Measurements from ENCODE around the gene CT47C1. TPM values are rescaled to one million over a fixed set of nuclear protein-coding genes. Genes with fewer than 3 reads are reported as not detected.
A peak's percentile ranks its signal among the peaks of the same experiment; 100 is the strongest.

CT47C1 gene
- total RNA-seq, 2 experiments from 2014 or later = not detected

- CTCF ChIA-PET = no interaction called here
- H3K4me1 Mint-ChIP-seq = no peaks in the 10 kb centered on the region
- no peaks in the 10 kb centered on the region for H3K9me3 Mint-ChIP-seq
- H3K27me3 Mint-ChIP-seq = peaks cover 5% of the 10 kb centered on the region
- H3K4me3 Mint-ChIP-seq = no peak overlapping the region
- no peak overlapping the region for H3K27ac Mint-ChIP-seq
- no peaks in the 10 kb centered on the region for H3K36me3 Mint-ChIP-seq (ENCODE audit: low read depth)
- POLR2A ChIA-PET = no interaction called here
- DNase-seq = no peak
These were observed 17.1 kb upstream of the CT47C1 start for GRCh38 chrX:119055687-119056086.

GRCh38 chrX:119062750-119063374, 9.9 kb upstream of the CT47C1 start:
- Mint-ChIP-seq H3K27ac (no peak overlapping the region), H3K36me3 (ENCODE audit: low read depth) (no peaks in the 10 kb centered on the region), H3K9me3 (no peaks in the 10 kb centered on the region), H3K4me3 (no peak overlapping the region), H3K4me1 (no peaks in the 10 kb centered on the region), H3K27me3 (peaks cover 5% of the 10 kb centered on the region)
- POLR2A ChIA-PET = no interaction called here
- CTCF ChIA-PET = interaction anchor here (0.6 kb wide), 1 partner anchor 90 kb away, joined by 3 read pairs; no protein-coding TSS in a partner anchor
- no peak for DNase-seq

- no peaks in the 10 kb centered on the region for H3K4me1 Mint-ChIP-seq
- no peak overlapping the region for H3K27ac Mint-ChIP-seq
- no peaks in the 10 kb centered on the region for H3K36me3 Mint-ChIP-seq (ENCODE audit: low read depth)
- H3K27me3 Mint-ChIP-seq = peaks cover 5% of the 10 kb centered on the region
- ChIA-PET CTCF (interaction anchor here (0.6 kb wide), 1 partner anchor 158 kb away, joined by 3 read pairs; no protein-coding TSS in a partner anchor), POLR2A (no interaction called here)
- no peaks in the 10 kb centered on the region for H3K9me3 Mint-ChIP-seq
- no peak for DNase-seq
- no peak overlapping the region for H3K4me3 Mint-ChIP-seq
These were observed 9.4 kb upstream of the CT47C1 start for GRCh38 chrX:119063428-119063827.

- Mint-ChIP-seq H3K27me3 (no peaks in the 10 kb centered on the region), H3K4me1 (no peaks in the 10 kb centered on the region), H3K27ac (no peak overlapping the region), H3K36me3 (ENCODE audit: low read depth) (no peaks in the 10 kb centered on the region), H3K9me3 (no peaks in the 10 kb centered on the region), H3K4me3 (no peak overlapping the region)
- CTCF ChIA-PET = interaction anchor here (0.8 kb wide), 1 partner anchor 214 kb away, joined by 3 read pairs; no protein-coding TSS in a partner anchor
- POLR2A ChIA-PET = no interaction called here
- DNase-seq = peak; percentile 22
These were observed 5.6 kb upstream of the CT47C1 start for GRCh38 chrX:119067023-119067739.

- H3K27me3 Mint-ChIP-seq = no peaks in the 10 kb centered on the region
- no peak for DNase-seq
- H3K4me1 Mint-ChIP-seq = no peaks in the 10 kb centered on the region
- no peaks in the 10 kb centered on the region for H3K36me3 Mint-ChIP-seq (ENCODE audit: low read depth)
- no peak overlapping the region for H3K27ac Mint-ChIP-seq
- H3K9me3 Mint-ChIP-seq = no peaks in the 10 kb centered on the region
- ChIA-PET CTCF (interaction anchor here (1.2 kb wide), 1 partner anchor 10 kb away, joined by 3 read pairs; no protein-coding TSS in a partner anchor), POLR2A (no interaction called here)
- no peak overlapping the region for H3K4me3 Mint-ChIP-seq
These were observed 3.7 kb upstream of the CT47C1 start for GRCh38 chrX:119069128-119069527.

GRCh38 chrX:119069762-119070161, 3.0 kb upstream of the CT47C1 start:
- no peak for DNase-seq
- Mint-ChIP-seq H3K27me3 (no peaks in the 10 kb centered on the region), H3K4me3 (no peak overlapping the region), H3K27ac (no peak overlapping the region), H3K4me1 (no peaks in the 10 kb centered on the region), H3K36me3 (ENCODE audit: low read depth) (no peaks in the 10 kb centered on the region), H3K9me3 (no peaks in the 10 kb centered on the region)
- ChIA-PET POLR2A (no interaction called here), CTCF (no interaction called here)

- Mint-ChIP-seq H3K27me3 (no peaks in the 10 kb centered on the region), H3K4me1 (no peaks in the 10 kb centered on the region), H3K4me3 (no peak overlapping the region), H3K27ac (no peak overlapping the region), H3K9me3 (no peaks in the 10 kb centered on the region), H3K36me3 (ENCODE audit: low read depth) (no peaks in the 10 kb centered on the region)
- POLR2A ChIA-PET = no interaction called here
- CTCF ChIA-PET = no interaction called here
- no peak for DNase-seq
These were observed 1.4 kb upstream of the CT47C1 start for GRCh38 chrX:119071381-119071780.

GRCh38 chrX:119073200-119073905, 560 bp downstream of the CT47C1 start:
- no peaks in the 10 kb centered on the region for H3K27me3 Mint-ChIP-seq
- no peaks in the 10 kb centered on the region for H3K4me1 Mint-ChIP-seq
- no peak overlapping the region for H3K4me3 Mint-ChIP-seq
- POLR2A ChIA-PET = no interaction called here
- H3K9me3 Mint-ChIP-seq = no peaks in the 10 kb centered on the region
- CTCF ChIA-PET = no interaction called here
- H3K36me3 Mint-ChIP-seq (ENCODE audit: low read depth) = no peaks in the 10 kb centered on the region
- DNase-seq = no peak
- no peak overlapping the region for H3K27ac Mint-ChIP-seq

- H3K27me3 Mint-ChIP-seq = no peaks in the 10 kb centered on the region
These were observed 1.1 kb downstream of the CT47C1 start for GRCh38 chrX:119073911-119074310.

GRCh38 chrX:119075270-119076025, 2.7 kb downstream of the CT47C1 start:
- Mint-ChIP-seq H3K27ac (no peak overlapping the region), H3K4me3 (no peak overlapping the region), H3K27me3 (peaks cover 4% of the 10 kb centered on the region), H3K9me3 (no peaks in the 10 kb centered on the region), H3K36me3 (ENCODE audit: low read depth) (no peaks in the 10 kb centered on the region), H3K4me1 (no peaks in the 10 kb centered on the region)
- POLR2A ChIA-PET = no interaction called here
- no peak for DNase-seq
- CTCF ChIA-PET = interaction anchor here (0.6 kb wide), 1 partner anchor 793 kb away, joined by 3 read pairs; no protein-coding TSS in a partner anchor

More at GRCh38 chrX:119073911-119074310, 1.1 kb downstream of the CT47C1 start:
- H3K4me1 Mint-ChIP-seq = no peaks in the 10 kb centered on the region
- DNase-seq = no peak
- no peaks in the 10 kb centered on the region for H3K9me3 Mint-ChIP-seq
- H3K4me3 Mint-ChIP-seq = no peak overlapping the region
- no peaks in the 10 kb centered on the region for H3K36me3 Mint-ChIP-seq (ENCODE audit: low read depth)
- CTCF ChIA-PET = no interaction called here
- POLR2A ChIA-PET = no interaction called here
- no peak overlapping the region for H3K27ac Mint-ChIP-seq

- ChIA-PET POLR2A (no interaction called here), CTCF (no interaction called here)
- H3K36me3 Mint-ChIP-seq (ENCODE audit: low read depth) = no peaks in the 10 kb centered on the region
- no peaks in the 10 kb centered on the region for H3K4me1 Mint-ChIP-seq
- H3K9me3 Mint-ChIP-seq = no peaks in the 10 kb centered on the region
- no peak for DNase-seq
- no peak overlapping the region for H3K4me3 Mint-ChIP-seq
- no peak overlapping the region for H3K27ac Mint-ChIP-seq
- H3K27me3 Mint-ChIP-seq = peaks cover 5% of the 10 kb centered on the region
These were observed 9.5 kb downstream of the CT47C1 start for GRCh38 chrX:119082278-119082677.

- Mint-ChIP-seq H3K27ac (no peak overlapping the region), H3K36me3 (ENCODE audit: low read depth) (no peaks in the 10 kb centered on the region), H3K9me3 (no peaks in the 10 kb centered on the region), H3K4me3 (no peak overlapping the region), H3K4me1 (no peaks in the 10 kb centered on the region), H3K27me3 (peaks cover 3% of the 10 kb centered on the region)
- DNase-seq = no peak
- POLR2A ChIA-PET = no interaction called here
- CTCF ChIA-PET = no interaction called here
These were observed 12.0 kb downstream of the CT47C1 start for GRCh38 chrX:119084766-119085165.

GRCh38 chrX:119087121-119087520, 14.3 kb downstream of the CT47C1 start:
- POLR2A ChIA-PET = no interaction called here

More at GRCh38 chrX:119087121-119087520, 14.3 kb downstream of the CT47C1 start:
- Mint-ChIP-seq H3K36me3 (ENCODE audit: low read depth) (no peaks in the 10 kb centered on the region), H3K4me1 (no peaks in the 10 kb centered on the region), H3K4me3 (no peak overlapping the region), H3K27ac (no peak overlapping the region), H3K9me3 (no peaks in the 10 kb centered on the region), H3K27me3 (peaks cover 1% of the 10 kb centered on the region)
- CTCF ChIA-PET = no interaction called here
- no peak for DNase-seq
